CD4-positive, alpha-beta memory T cell (primary cell): Measurements from ENCODE around the gene STK24. TPM values are rescaled to one million over a fixed set of nuclear protein-coding genes. Genes with fewer than 3 reads are reported as not detected.
A peak's percentile ranks its signal among the peaks of the same experiment; 100 is the strongest.

Experiments
- CTCF ChIA-PET: fragments of 350-600 bp; sonication (Branson Sonifier 250); formaldehyde crosslinking; loops from one replicate; lab custom pipeline; 2021; ENCODE audit warnings: inconsistent platforms; ENCODE audit not compliant: partially characterized antibody; lab: Charles Lee
- POLR2A ChIA-PET: fragments of 350-600 bp; sonication (Branson Sonifier 250); formaldehyde crosslinking; loops from one replicate; lab custom pipeline; 2021; ENCODE audit not compliant: partially characterized antibody; lab: Charles Lee
- DNase-seq, 5 donors: peaks; one replicate each; pipeline versions ENCODE4 v3.0.0 to v3.0.0-alpha.2; 2020 to 2022; ENCODE audit warnings: mixed read lengths in 1 of 5
- H3K27ac ChIP-seq: one replicate; pipeline ENCODE4 v1.7.0; 2013; ENCODE audit warnings: low read depth, low read length
- H3K27me3 ChIP-seq: 2 replicates; pipeline ENCODE4 v1.7.0; 2013; ENCODE audit warnings: mild to moderate bottlenecking, low read length, moderate library complexity; ENCODE audit not compliant: insufficient read depth
- H3K36me3 ChIP-seq: 2 replicates; pipeline ENCODE4 v1.7.0; 2013; ENCODE audit warnings: mild to moderate bottlenecking, low read length, moderate library complexity; ENCODE audit not compliant: insufficient read depth
- H3K4me1 ChIP-seq: 2 replicates; pipeline ENCODE4 v1.7.0; 2013; ENCODE audit warnings: mild to moderate bottlenecking, low read length, moderate library complexity; ENCODE audit not compliant: insufficient read depth
- H3K4me3 ChIP-seq, 2 donors: one replicate each; pipeline ENCODE4 v1.7.0; 2013; ENCODE audit warnings: low read length in 2 of 2, mild to moderate bottlenecking in 1 of 2
- H3K9me3 ChIP-seq, 2 donors: one replicate each; pipeline ENCODE4 v1.7.0; 2013; ENCODE audit warnings: low read length in 2 of 2, control low read depth in 1 of 2; ENCODE audit not compliant: control insufficient read depth in 1 of 2
- H3K27ac Mint-ChIP-seq, 7 donors: one replicate each; pipeline ENCODE4 v1.8.0; 2020 to 2021; ENCODE audit warnings: mixed read lengths in 7 of 7, mild to moderate bottlenecking in 6 of 7, inconsistent platforms in 3 of 7, moderate library complexity in 3 of 7
- H3K27me3 Mint-ChIP-seq, 2 donors: one replicate each; pipeline ENCODE4 v1.8.0; 2020 to 2021; ENCODE audit warnings: mixed read lengths in 2 of 2
- H3K36me3 Mint-ChIP-seq, 2 donors: one replicate each; pipeline ENCODE4 v1.8.0; 2020 to 2021; ENCODE audit warnings: mixed read lengths in 2 of 2, inconsistent platforms in 1 of 2, mild to moderate bottlenecking in 1 of 2
- H3K4me1 Mint-ChIP-seq, 4 donors: one replicate each; pipeline ENCODE4 v1.8.0; 2020 to 2021; ENCODE audit warnings: mixed read lengths in 4 of 4, mild to moderate bottlenecking in 1 of 4
- H3K4me3 Mint-ChIP-seq, 8 donors: one replicate each; pipeline ENCODE4 v1.8.0; 2020 to 2021; ENCODE audit warnings: mixed read lengths in 8 of 8, mild to moderate bottlenecking in 7 of 8, moderate library complexity in 6 of 8, inconsistent platforms in 3 of 8
- H3K9me3 Mint-ChIP-seq, 8 donors: one replicate each; pipeline ENCODE4 v1.8.0; 2020 to 2021; ENCODE audit warnings: mixed read lengths in 8 of 8, mild to moderate bottlenecking in 5 of 8, inconsistent platforms in 3 of 8, moderate library complexity in 1 of 8
- intact Hi-C: fragments of 100-400 bp; cut with micrococcal nuclease; formaldehyde crosslinking; loops from one replicate; pipeline ENCODE4 v1.15.1; 2023
- polyA plus RNA-seq, 2 donors: library from polyadenylated mRNA; unstranded; fragments of 300-500 nt; fragmentation: Illumina TruSeq; gene quantifications; one replicate each; pipeline ENCODE4 v1.2.3, GENCODE V29; 2021
- total RNA-seq, 2 experiments: library from RNA; stranded (reverse); gene quantifications; one replicate each; pipeline ENCODE4 v1.2.3, GENCODE V29; 2021

The STK24 gene
- total and polyA plus RNA-seq, 4 experiments from 2014 or later, result 24.2 to 147 (median 118) TPM

GRCh38 chr13:98505217-98505616 is 71.7 kb downstream of the STK24 start:
- no peaks in the 10 kb centered on the region for H3K9me3 Mint-ChIP-seq
- peaks cover 5 to 44% of the 10 kb centered on the region in 2 donors for H3K36me3 Mint-ChIP-seq
- no peaks in the 10 kb centered on the region for H3K27me3 Mint-ChIP-seq
- H3K4me3 Mint-ChIP-seq, result peak overlapping the region; percentile 7 to 73 (median 56)
- no peaks in the 10 kb centered on the region for H3K9me3 ChIP-seq
- no peak for DNase-seq
- ChIA-PET CTCF (interaction anchor here (1.5 to 3.7 kb wide), 3 partner anchors 38 to 148 kb away, joined by 4 to 11 read pairs (median 10); no protein-coding TSS in a partner anchor), POLR2A (interaction anchor here (1.4 to 2.4 kb wide), 3 partner anchors 11 to 29 kb away, joined by 4 to 9 read pairs (median 6); no protein-coding TSS in a partner anchor)
- intact Hi-C loops, result loop anchor here (2.0 kb wide), 1 partner anchor 14 kb away; no protein-coding TSS in a partner anchor
- H3K4me1 ChIP-seq, result peaks cover 90% of the 10 kb centered on the region
- H3K4me1 Mint-ChIP-seq, result peaks cover 77 to 100% (median 87%) of the 10 kb centered on the region in 4 donors
- no peak overlapping the region for H3K27ac ChIP-seq
- peak overlapping the region; percentile 1 to 85 (median 68) for H3K27ac Mint-ChIP-seq
- no peaks in the 10 kb centered on the region for H3K27me3 ChIP-seq
- H3K4me3 ChIP-seq, result no peak overlapping the region
- peaks cover 5% of the 10 kb centered on the region for H3K36me3 ChIP-seq

- peaks cover 71 to 100% (median 85%) of the 10 kb centered on the region in 4 donors for H3K4me1 Mint-ChIP-seq
- peak overlapping the region; percentile 19 to 78 (median 64) for H3K4me3 Mint-ChIP-seq
- ChIA-PET POLR2A (interaction anchor here (1.1 to 2.4 kb wide), 5 partner anchors 10 to 72 kb away, joined by 3 to 9 read pairs (median 6); partner anchors contain the start of gene STK24), CTCF (interaction anchor here (0.9 to 3.7 kb wide), 4 partner anchors 15 to 149 kb away, joined by 3 to 11 read pairs (median 7); no protein-coding TSS in a partner anchor)
- H3K27ac Mint-ChIP-seq, result peak overlapping the region; percentile 20 to 85 (median 78)
- Histone ChIP-seq H3K4me1 (peaks cover 82% of the 10 kb centered on the region), H3K36me3 (peaks cover 5% of the 10 kb centered on the region), H3K27me3 (no peaks in the 10 kb centered on the region), H3K9me3 (no peaks in the 10 kb centered on the region), H3K4me3 (no peak overlapping the region), H3K27ac (no peak overlapping the region)
- peaks cover 5 to 48% of the 10 kb centered on the region in 2 donors for H3K36me3 Mint-ChIP-seq
- no peaks in the 10 kb centered on the region for H3K27me3 Mint-ChIP-seq
- intact Hi-C loops, result loop anchor here (2.0 kb wide), 1 partner anchor 14 kb away; no protein-coding TSS in a partner anchor
- peak in 2 of 5 donors; percentile 28 to 62 for DNase-seq
- no peaks in the 10 kb centered on the region for H3K9me3 Mint-ChIP-seq
These were observed 72.4 kb downstream of the STK24 start for GRCh38 chr13:98504371-98504963.

GRCh38 chr13:98504029-98504351 is 72.9 kb downstream of the STK24 start:
- intact Hi-C loops, result loop anchor here (2.0 kb wide), 1 partner anchor 15 kb away; no protein-coding TSS in a partner anchor
- Mint-ChIP-seq H3K27ac (peak overlapping the region in 6 of 7 donors; percentile 1 to 85 (median 78)), H3K4me1 (peaks cover 67 to 96% (median 83%) of the 10 kb centered on the region in 4 donors)

GRCh38 chr13:98503175-98504028 is 73.5 kb downstream of the STK24 start:
- Histone ChIP-seq H3K27ac (no peak overlapping the region), H3K4me3 (no peak overlapping the region), H3K9me3 (no peaks in the 10 kb centered on the region), H3K36me3 (peaks cover 10% of the 10 kb centered on the region), H3K27me3 (no peaks in the 10 kb centered on the region), H3K4me1 (peaks cover 76% of the 10 kb centered on the region)
- ChIA-PET POLR2A (interaction anchor here (1.1 to 2.4 kb wide), 6 partner anchors 9 to 73 kb away, joined by 3 to 9 read pairs (median 5); partner anchors contain the start of gene STK24), CTCF (interaction anchor here (0.9 to 3.7 kb wide), 5 partner anchors 16 to 170 kb away, joined by 3 to 11 read pairs (median 4); no protein-coding TSS in a partner anchor)
- DNase-seq, result no peak
- intact Hi-C loops, result loop anchor here (2.0 kb wide), 1 partner anchor 15 kb away; no protein-coding TSS in a partner anchor
- H3K27me3 Mint-ChIP-seq, result no peaks in the 10 kb centered on the region
- peaks cover 63 to 96% (median 79%) of the 10 kb centered on the region in 4 donors for H3K4me1 Mint-ChIP-seq
- no peaks in the 10 kb centered on the region for H3K9me3 Mint-ChIP-seq
- peaks cover 5 to 53% of the 10 kb centered on the region in 2 donors for H3K36me3 Mint-ChIP-seq
- peak overlapping the region in 7 of 8 donors; percentile 6 to 78 (median 54) for H3K4me3 Mint-ChIP-seq
- peak overlapping the region in 5 of 7 donors; percentile 57 to 85 (median 79) for H3K27ac Mint-ChIP-seq

More at GRCh38 chr13:98504029-98504351, 72.9 kb downstream of the STK24 start:
- no peak for DNase-seq
- Histone ChIP-seq H3K27me3 (no peaks in the 10 kb centered on the region), H3K9me3 (no peaks in the 10 kb centered on the region), H3K27ac (no peak overlapping the region), H3K4me1 (peaks cover 77% of the 10 kb centered on the region), H3K4me3 (no peak overlapping the region), H3K36me3 (peaks cover 5% of the 10 kb centered on the region)
- peaks cover 5 to 51% of the 10 kb centered on the region in 2 donors for H3K36me3 Mint-ChIP-seq
- ChIA-PET CTCF (interaction anchor here (0.9 to 3.7 kb wide), 4 partner anchors 15 to 149 kb away, joined by 3 to 11 read pairs (median 7); no protein-coding TSS in a partner anchor), POLR2A (interaction anchor here (1.1 to 2.4 kb wide), 6 partner anchors 10 to 72 kb away, joined by 3 to 9 read pairs (median 5); partner anchors contain the start of gene STK24)
- H3K9me3 Mint-ChIP-seq, result no peaks in the 10 kb centered on the region
- H3K4me3 Mint-ChIP-seq, result peak overlapping the region in 6 of 8 donors; percentile 19 to 78 (median 69)
- no peaks in the 10 kb centered on the region for H3K27me3 Mint-ChIP-seq

GRCh38 chr13:98500963-98501421 is 75.9 kb downstream of the STK24 start:
- no peak overlapping the region for H3K4me3 Mint-ChIP-seq
- Histone ChIP-seq H3K9me3 (no peaks in the 10 kb centered on the region), H3K27me3 (no peaks in the 10 kb centered on the region), H3K36me3 (peaks cover 14% of the 10 kb centered on the region), H3K27ac (no peak overlapping the region), H3K4me1 (peaks cover 66% of the 10 kb centered on the region), H3K4me3 (no peak overlapping the region)
- H3K4me1 Mint-ChIP-seq, result peaks cover 67 to 96% (median 79%) of the 10 kb centered on the region in 4 donors
- H3K27me3 Mint-ChIP-seq, result no peaks in the 10 kb centered on the region
- peak overlapping the region in 3 of 7 donors; percentile 42 to 70 (median 68) for H3K27ac Mint-ChIP-seq
- DNase-seq, result no peak
- H3K36me3 Mint-ChIP-seq, result peaks cover 19 to 69% of the 10 kb centered on the region in 2 donors
- ChIA-PET CTCF (interaction anchor here (1.4 kb wide), 1 partner anchor 152 kb away, joined by 4 read pairs; no protein-coding TSS in a partner anchor), POLR2A (interaction anchor here (0.9 kb wide), 1 partner anchor 72 kb away, joined by 3 read pairs; no protein-coding TSS in a partner anchor)
- no peaks in the 10 kb centered on the region for H3K9me3 Mint-ChIP-seq
- intact Hi-C loops, result no loop called here

- CTCF ChIA-PET, result interaction anchor here (2.2 kb wide), 1 partner anchor 156 kb away, joined by 6 read pairs; no protein-coding TSS in a partner anchor
- Mint-ChIP-seq H3K36me3 (peaks cover 22 to 56% of the 10 kb centered on the region in 2 donors), H3K4me3 (no peak overlapping the region), H3K27ac (peak overlapping the region; percentile 35 to 90 (median 61)), H3K27me3 (no peaks in the 10 kb centered on the region), H3K9me3 (no peaks in the 10 kb centered on the region), H3K4me1 (peaks cover 56 to 88% (median 63%) of the 10 kb centered on the region in 4 donors)
- Histone ChIP-seq H3K27me3 (no peaks in the 10 kb centered on the region), H3K36me3 (peaks cover 9% of the 10 kb centered on the region), H3K4me1 (peaks cover 53% of the 10 kb centered on the region), H3K4me3 (no peak overlapping the region), H3K9me3 (no peaks in the 10 kb centered on the region), H3K27ac (no peak overlapping the region)
- no peak for DNase-seq
- POLR2A ChIA-PET, result no interaction called here
- intact Hi-C loops, result no loop called here
These were observed 79.9 kb downstream of the STK24 start for GRCh38 chr13:98496966-98497365.
